H9 (cell line): ENCODE data around the gene FYN. TPM values are rescaled to one million over a fixed set of nuclear protein-coding genes. Genes with fewer than 3 reads are reported as not detected.

Experiments
- DNase-seq: peaks from one replicate; pipeline ENCODE4 v3.0.0-alpha.2; 2017
- H2AFZ ChIP-seq: one replicate; pipeline ENCODE4 v1.6.1; 2013; ENCODE audit warnings: mild to moderate bottlenecking, low read length, control low read depth, moderate library complexity
- H2AK5ac ChIP-seq: 2 replicates; pipeline ENCODE4 v1.6.1; 2013; ENCODE audit warnings: low read length, control low read depth, mixed read lengths; ENCODE audit not compliant: insufficient read length
- H2BK120ac ChIP-seq: one replicate; pipeline ENCODE4 v1.6.1; 2013; ENCODE audit warnings: low read depth, mild to moderate bottlenecking, low read length, control low read depth, inconsistent platforms; ENCODE audit not compliant: poor library complexity, severe bottlenecking
- H2BK12ac ChIP-seq: 2 replicates; pipeline ENCODE4 v1.6.1; 2013; ENCODE audit warnings: low read length, control low read depth, mixed read lengths, low read depth; ENCODE audit not compliant: insufficient read length
- H2BK15ac ChIP-seq: 2 replicates; pipeline ENCODE4 v1.6.1; 2013; ENCODE audit warnings: low read depth, low read length, control low read depth
- H2BK20ac ChIP-seq: one replicate; pipeline ENCODE4 v1.6.1; 2013; ENCODE audit warnings: low read depth, mild to moderate bottlenecking, low read length, control low read depth, inconsistent platforms; ENCODE audit not compliant: poor library complexity, severe bottlenecking
- H2BK5ac ChIP-seq: 2 replicates; pipeline ENCODE4 v1.6.1; 2013; ENCODE audit warnings: low read length, control low read depth, mixed read lengths; ENCODE audit not compliant: insufficient read length
- H3K14ac ChIP-seq: 2 replicates; pipeline ENCODE4 v1.6.1; 2013; ENCODE audit warnings: low read length, control low read depth; ENCODE audit not compliant: insufficient read depth
- H3K18ac ChIP-seq: 2 replicates; pipeline ENCODE4 v1.6.1; 2013; ENCODE audit warnings: low read depth, mild to moderate bottlenecking, mixed read lengths, low read length, control low read depth; ENCODE audit not compliant: insufficient read length
- H3K23ac ChIP-seq: 2 replicates; pipeline ENCODE4 v1.6.1; 2013; ENCODE audit warnings: low read length, control low read depth, mixed read lengths, low read depth; ENCODE audit not compliant: insufficient read length
- H3K23me2 ChIP-seq: 2 replicates; pipeline ENCODE4 v1.6.1; 2013; ENCODE audit warnings: low read depth, mild to moderate bottlenecking, mixed read lengths, low read length, control low read depth; ENCODE audit not compliant: insufficient read length, poor library complexity, severe bottlenecking
- H3K27ac ChIP-seq: 2 replicates; pipeline ENCODE4 v1.5.1; 2013; ENCODE audit warnings: low read length, control low read depth, mixed read lengths, low read depth; ENCODE audit not compliant: insufficient read length
- H3K27me3 ChIP-seq: 2 replicates; pipeline ENCODE4 v1.6.1; 2013; ENCODE audit warnings: low read length, control low read depth, inconsistent platforms; ENCODE audit not compliant: insufficient read depth
- H3K4ac ChIP-seq: 2 replicates; pipeline ENCODE4 v1.6.1; 2013; ENCODE audit warnings: low read depth, mild to moderate bottlenecking, control low read depth, inconsistent platforms, low read length, moderate library complexity
- H3K4me1 ChIP-seq: 2 replicates; pipeline ENCODE4 v1.6.1; 2013; ENCODE audit warnings: low read length, control low read depth, inconsistent platforms; ENCODE audit not compliant: insufficient read depth
- H3K4me2 ChIP-seq: 2 replicates; pipeline ENCODE4 v1.6.1; 2013; ENCODE audit warnings: low read length, control low read depth, mixed read lengths; ENCODE audit not compliant: insufficient read length, insufficient read depth
- H3K56ac ChIP-seq: 2 replicates; pipeline ENCODE4 v1.6.1; 2013; ENCODE audit warnings: low read depth, mild to moderate bottlenecking, mixed read lengths, low read length, control low read depth; ENCODE audit not compliant: insufficient read length
- H3K79me1 ChIP-seq: 2 replicates; pipeline ENCODE4 v1.6.1; 2013; ENCODE audit warnings: low read depth, mild to moderate bottlenecking, moderate library complexity, low read length, control low read depth, inconsistent platforms; ENCODE audit not compliant: insufficient read depth, poor library complexity, severe bottlenecking
- H3K79me2 ChIP-seq: 2 replicates; pipeline ENCODE4 v1.6.1; 2013; ENCODE audit warnings: low read length, control low read depth, inconsistent platforms; ENCODE audit not compliant: insufficient read depth
- H3K9ac ChIP-seq: 2 replicates; pipeline ENCODE4 v1.6.1; 2013; ENCODE audit warnings: low read length, control low read depth, mixed read lengths; ENCODE audit not compliant: insufficient read length; ENCODE audit errors: extremely low read depth
- H3K9me3 ChIP-seq: one replicate; pipeline ENCODE4 v1.6.1; 2013; ENCODE audit warnings: low read depth, low read length, inconsistent platforms; ENCODE audit not compliant: control insufficient read depth
- H3T11ph ChIP-seq: one replicate; pipeline ENCODE4 v1.6.1; 2013; ENCODE audit warnings: mild to moderate bottlenecking, low read length, control low read depth, inconsistent platforms
- H4K20me1 ChIP-seq: one replicate; pipeline ENCODE4 v1.6.1; 2013; ENCODE audit not compliant: control insufficient read depth, insufficient read length, insufficient read depth
- H4K5ac ChIP-seq: 2 replicates; pipeline ENCODE4 v1.6.1; 2013; ENCODE audit warnings: low read depth, mild to moderate bottlenecking, mixed read lengths, low read length, control low read depth; ENCODE audit not compliant: insufficient read length
- H4K8ac ChIP-seq: replicated peaks from 2 replicates; pipeline ENCODE4 v1.6.1; 2013; ENCODE audit warnings: low read length, control low read depth, mixed read lengths, low read depth; ENCODE audit not compliant: insufficient read length
- H4K91ac ChIP-seq: 2 replicates; pipeline ENCODE4 v1.6.1; 2013; ENCODE audit warnings: low read depth, mild to moderate bottlenecking, moderate library complexity, mixed read lengths, low read length, control low read depth; ENCODE audit not compliant: insufficient read length
- H3K27ac Mint-ChIP-seq, 3 experiments: 2 replicates in 2 of 3; 3 replicates in 1 of 3; pipeline ENCODE4 v1.8.0; 2020 to 2021; ENCODE audit warnings: mixed read lengths in 3 of 3, mild to moderate bottlenecking in 1 of 3, moderate library complexity in 1 of 3
- H3K27me3 Mint-ChIP-seq: 2 replicates; pipeline ENCODE4 v1.8.0; 2021; ENCODE audit warnings: low read depth, mild to moderate bottlenecking, moderate library complexity, mixed read lengths
- H3K36me3 Mint-ChIP-seq, 3 experiments: 2 replicates in 2 of 3; 3 replicates in 1 of 3; pipeline ENCODE4 v1.8.0; 2020 to 2021; ENCODE audit warnings: low read depth in 3 of 3, mixed read lengths in 3 of 3; ENCODE audit not compliant: insufficient read depth in 1 of 3
- H3K4me1 Mint-ChIP-seq, 2 experiments: 2 replicates each; pipeline ENCODE4 v1.8.0; 2020; ENCODE audit warnings: mixed read lengths in 2 of 2
- H3K4me3 Mint-ChIP-seq, 2 experiments: 2 replicates in 1 of 2; 3 replicates in 1 of 2; pipeline ENCODE4 v1.8.0; 2020 to 2021; ENCODE audit warnings: mild to moderate bottlenecking in 2 of 2, mixed read lengths in 2 of 2, moderate library complexity in 1 of 2
- H3K9me3 Mint-ChIP-seq, 2 experiments: 2 replicates in 1 of 2; 3 replicates in 1 of 2; pipeline ENCODE4 v1.8.0; 2020; ENCODE audit warnings: mild to moderate bottlenecking in 2 of 2, mixed read lengths in 2 of 2, moderate library complexity in 1 of 2
- CTCF ChIP-seq: fragments of 200-600 bp; sonication (generic); conservative IDR thresholded peaks from 3 replicates; pipeline ENCODE4 v1.8.0; 2021; ENCODE audit warnings: antibody characterized with exemption, mild to moderate bottlenecking
- WGBS: extraction: QIAGEN DNeasy Blood & Tissue Kit; methylation state at CpG from one replicate; pipeline ENCODE4 v1.1.7; 2013; ENCODE audit warnings: missing lambda C conversion rate, low lambda C conversion rate, mixed read lengths; ENCODE audit not compliant: insufficient read length; ENCODE audit errors: extremely low coverage; 5-methylcytosine and 5-hydroxymethylcytosine counted together
- total RNA-seq: library from RNA; stranded (reverse); gene quantifications from 2 replicates; pipeline ENCODE4 v1.2.1, GENCODE V29; 2021

The FYN gene
- total RNA-seq, 1 experiment from 2014 or later, result 64.8 TPM

GRCh38 chr6:111823831-111824607 is 49.2 kb downstream of the FYN start:
- H3K36me3 Mint-ChIP-seq, result peaks cover 5 to 12% (median 10%) of the 10 kb centered on the region in 3 experiments; a peak in 6 of 7 replicates
- no peak overlapping the region for H3T11ph ChIP-seq
- no peak overlapping the region for H3K14ac ChIP-seq
- DNase-seq, result no peak
- H3K9ac ChIP-seq, result no peak overlapping the region
- TF ChIP-seq CTCF, result no peak
- no peak overlapping the region for H2BK120ac ChIP-seq
- no peak overlapping the region for H2BK12ac ChIP-seq
- no peaks in the 10 kb centered on the region for H3K9me3 ChIP-seq
- H3K18ac ChIP-seq, result no peak overlapping the region
- H4K5ac ChIP-seq, result no peak overlapping the region
- no peaks in the 10 kb centered on the region for H3K4me1 Mint-ChIP-seq
- no CpG with 5 or more reads among the region's 4 CpGs for WGBS
- H3K23me2 ChIP-seq, result no peaks in the 10 kb centered on the region
- H3K27ac ChIP-seq, result no peak overlapping the region
- H4K20me1 ChIP-seq, result no peaks in the 10 kb centered on the region
- H3K56ac ChIP-seq, result no peak overlapping the region
- H3K4ac ChIP-seq, result no peak overlapping the region
- no peaks in the 10 kb centered on the region for H3K27me3 ChIP-seq
- no peak overlapping the region for H4K8ac ChIP-seq
- H2AFZ ChIP-seq, result no peak overlapping the region
- no peak overlapping the region for H4K91ac ChIP-seq
- no peak overlapping the region; a peak in 1 of 7 replicates for H3K27ac Mint-ChIP-seq
- no peak overlapping the region for H2BK20ac ChIP-seq
- no peak overlapping the region for H2AK5ac ChIP-seq
- H3K4me2 ChIP-seq, result no peak overlapping the region
- H3K4me3 Mint-ChIP-seq, result no peak overlapping the region
- peaks cover 3% of the 10 kb centered on the region; the same call in 1 of the 2 replicates for H3K79me2 ChIP-seq
- H3K9me3 Mint-ChIP-seq, result peaks cover 0 to 5% of the 10 kb centered on the region in 2 experiments; a peak in 3 of 5 replicates
- no peaks in the 10 kb centered on the region for H3K79me1 ChIP-seq
- no peaks in the 10 kb centered on the region for H3K4me1 ChIP-seq
- H2BK15ac ChIP-seq, result no peak overlapping the region
- no peaks in the 10 kb centered on the region for H3K27me3 Mint-ChIP-seq
- H3K23ac ChIP-seq, result no peak overlapping the region
- H2BK5ac ChIP-seq, result no peak overlapping the region
